SH-SY5Y (cell line): Measurements from ENCODE around the gene HACE1.

Experiments used
- GATA2 ChIP-seq: IDR thresholded peaks from 2 replicates; pipeline ENCODE4 v1.6.1; 2011; ENCODE audit warnings: mild to moderate bottlenecking, low read depth, low read length
- GATA3 ChIP-seq: IDR thresholded peaks from 2 replicates; pipeline ENCODE4 v1.6.1; 2011; ENCODE audit warnings: low read depth, mild to moderate bottlenecking, low read length, moderate library complexity

DNA sequence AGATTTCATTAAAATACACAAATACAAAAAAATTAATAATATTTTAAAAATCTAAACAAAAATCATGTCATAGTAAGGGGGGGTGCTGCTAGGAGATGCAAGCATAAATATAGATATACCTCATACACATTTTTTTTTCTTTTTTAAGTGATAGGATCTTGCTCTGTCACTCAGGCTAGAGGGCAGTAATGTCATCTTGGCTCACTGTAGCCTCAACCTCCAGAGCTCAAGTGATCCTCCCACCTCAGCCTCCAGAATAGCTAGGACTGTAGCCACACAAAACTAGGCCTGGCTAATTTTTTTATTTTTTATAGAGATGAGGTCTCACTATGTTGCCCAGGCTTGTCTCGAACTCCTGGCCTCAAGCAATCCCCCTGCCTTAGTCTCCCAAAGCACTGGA is 90.8 kb downstream of the HACE1 start:
- TF ChIP-seq GATA2 (no peak), GATA3 (no peak)
